ENCODE results near the gene PIP5K1C.

PIP5K1C gene

DNA sequence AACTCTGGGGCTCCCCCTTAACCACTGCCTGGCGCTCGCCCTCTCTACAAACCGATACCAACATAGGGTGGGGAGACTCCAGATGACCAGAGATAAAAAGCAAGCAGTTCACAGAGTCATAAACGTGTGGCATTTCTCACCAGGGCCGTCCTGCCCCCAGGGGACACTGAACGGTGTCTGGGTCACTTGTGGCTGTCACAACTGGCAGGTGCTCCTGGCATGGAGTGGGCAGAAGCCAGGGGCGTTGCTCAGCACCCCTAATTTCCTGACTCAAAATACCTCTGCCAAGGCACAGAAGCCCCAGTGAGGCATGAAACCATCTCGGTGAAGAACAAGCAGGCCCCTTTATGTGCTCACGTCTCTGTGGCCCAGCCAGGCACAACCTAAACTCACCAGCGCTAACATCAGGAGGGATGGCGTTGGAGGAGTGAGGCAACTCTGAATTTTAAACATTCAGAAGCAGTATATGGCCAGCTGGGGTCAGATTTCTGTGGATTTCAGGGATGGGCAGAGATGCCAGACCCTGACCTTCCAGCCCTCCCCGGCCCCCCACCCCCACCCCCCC is 1.8 kb downstream of the PIP5K1C start:
- Histone ChIP-seq H3K36me3 (ENCODE audit: control insufficient read depth, insufficient read depth, low read length) (peaks cover 2% of the 10 kb centered on the region; the same call in 1 of the 2 replicates), H3K27me3 (replicated peaks; ENCODE audit: control insufficient read depth, insufficient read depth, low read length) (no peaks in the 10 kb centered on the region), H3K4me3 (replicated peaks; ENCODE audit: low read depth, low read length) (peak overlapping the region; percentile 90)
- no peak for TF ChIP-seq CTCF (IDR thresholded peaks at IDR 0.05; ENCODE audit: insufficient read depth, low read length, poor library complexity, severe bottlenecking)
- no peak for DNase-seq (ENCODE audit: extremely low read depth, insufficient read length)

GRCh38 chr19:3697671-3698385 is 2.4 kb downstream of the PIP5K1C start:
- peaks cover 2% of the 10 kb centered on the region; the same call in 1 of the 2 replicates for H3K36me3 ChIP-seq (ENCODE audit: control insufficient read depth, insufficient read depth, low read length)
- H3K4me3 ChIP-seq (replicated peaks; ENCODE audit: low read depth, low read length): peak overlapping the region; percentile 90
- TF ChIP-seq CTCF (IDR thresholded peaks at IDR 0.05; ENCODE audit: insufficient read depth, low read length, poor library complexity, severe bottlenecking): no peak
- no peak for DNase-seq (ENCODE audit: extremely low read depth, insufficient read length)
- no peaks in the 10 kb centered on the region for H3K27me3 ChIP-seq (replicated peaks; ENCODE audit: control insufficient read depth, insufficient read depth, low read length)

DNA sequence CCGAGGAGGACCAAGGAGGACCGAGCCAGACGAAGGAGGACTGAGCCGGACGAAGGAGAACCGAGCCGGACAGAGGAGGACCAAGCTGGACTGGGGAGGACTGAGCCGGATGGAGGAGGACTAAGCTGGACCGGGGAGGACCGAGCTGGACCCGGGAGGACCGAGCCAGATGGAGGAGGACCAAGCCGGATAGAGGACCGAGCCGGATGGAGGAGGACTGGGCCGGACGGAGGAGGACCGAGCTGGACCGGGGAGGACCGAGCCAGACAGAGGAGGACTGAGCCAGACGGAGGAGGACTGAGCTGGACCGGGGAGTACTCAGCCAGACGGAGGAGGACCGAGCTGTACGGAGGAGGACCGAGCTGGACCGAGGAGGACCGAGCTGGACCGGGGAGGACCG is 3.2 kb downstream of the PIP5K1C start:
- DNase-seq (ENCODE audit: extremely low read depth, insufficient read length): no peak
- TF ChIP-seq CTCF (IDR thresholded peaks at IDR 0.05; ENCODE audit: insufficient read depth, low read length, poor library complexity, severe bottlenecking): no peak
- H3K36me3 ChIP-seq (ENCODE audit: control insufficient read depth, insufficient read depth, low read length): peaks cover 2% of the 10 kb centered on the region; the same call in 1 of the 2 replicates
- no peak overlapping the region for H3K4me3 ChIP-seq (replicated peaks; ENCODE audit: low read depth, low read length)
- H3K27me3 ChIP-seq (replicated peaks; ENCODE audit: control insufficient read depth, insufficient read depth, low read length): no peaks in the 10 kb centered on the region

- Histone ChIP-seq H3K27me3 (replicated peaks; ENCODE audit: control insufficient read depth, insufficient read depth, low read length) (no peaks in the 10 kb centered on the region), H3K4me3 (replicated peaks; ENCODE audit: low read depth, low read length) (no peak overlapping the region), H3K36me3 (ENCODE audit: control insufficient read depth, insufficient read depth, low read length) (peaks cover 2% of the 10 kb centered on the region; the same call in 1 of the 2 replicates)
- TF ChIP-seq CTCF (IDR thresholded peaks at IDR 0.05; ENCODE audit: insufficient read depth, low read length, poor library complexity, severe bottlenecking): no peak
- DNase-seq (ENCODE audit: extremely low read depth, insufficient read length): no peak
Observed at GRCh38 chr19:3696660-3696995, 3.6 kb downstream of the PIP5K1C start.

DNA sequence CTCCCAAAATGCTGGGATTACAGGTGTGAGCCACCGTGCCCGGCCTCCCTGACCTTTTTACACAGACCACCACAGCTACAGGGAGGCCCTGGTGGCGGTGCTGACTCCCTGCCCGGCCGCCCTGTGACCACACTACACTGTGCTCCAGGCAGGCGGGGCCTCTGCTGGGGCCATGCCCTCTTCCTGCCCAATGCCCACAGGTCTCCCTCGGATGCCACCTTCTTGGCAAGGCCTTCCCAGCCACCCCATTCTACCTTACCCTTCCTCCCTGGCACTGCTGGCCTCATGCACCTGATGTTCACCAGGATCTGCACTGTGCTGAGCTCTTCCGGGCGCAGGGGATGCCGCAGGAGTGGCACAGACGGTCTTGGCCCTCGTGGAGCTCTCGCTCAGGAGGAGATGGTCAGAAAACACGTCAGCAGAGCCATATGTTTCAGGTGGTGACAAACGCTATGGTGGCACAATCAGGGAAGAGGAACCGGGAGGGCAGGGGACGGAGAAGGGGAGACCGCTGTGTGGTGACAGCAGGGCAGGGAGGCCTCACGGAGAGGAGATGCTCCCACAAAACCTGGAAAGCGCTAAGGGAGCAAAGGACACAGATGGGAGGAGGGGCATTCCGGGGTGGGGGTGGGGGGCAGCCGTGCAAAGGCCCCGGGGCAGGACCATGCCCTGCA is 4.1 kb downstream of the PIP5K1C start:
- TF ChIP-seq CTCF (IDR thresholded peaks at IDR 0.05; ENCODE audit: insufficient read depth, low read length, poor library complexity, severe bottlenecking): no peak
- H3K27me3 ChIP-seq (replicated peaks; ENCODE audit: control insufficient read depth, insufficient read depth, low read length): no peaks in the 10 kb centered on the region
- DNase-seq (ENCODE audit: extremely low read depth, insufficient read length): no peak
- H3K36me3 ChIP-seq (ENCODE audit: control insufficient read depth, insufficient read depth, low read length): peaks cover 2% of the 10 kb centered on the region; the same call in 1 of the 2 replicates
- no peak overlapping the region for H3K4me3 ChIP-seq (replicated peaks; ENCODE audit: low read depth, low read length)

Measured in GM06990 (cell line).